Erythroblast (primary cell): Measurements from ENCODE around the gene RPL31.

Experiments
- GATA1 ChIP-seq: IDR thresholded peaks from 2 replicates; pipeline ENCODE4 v1.6.1; 2011; ENCODE audit warnings: low read depth, mild to moderate bottlenecking, control low read depth, low read length, moderate library complexity
- POLR2A ChIP-seq: IDR thresholded peaks from 2 replicates; pipeline ENCODE4 v1.6.1; 2011; ENCODE audit warnings: mild to moderate bottlenecking, low read length

DNA sequence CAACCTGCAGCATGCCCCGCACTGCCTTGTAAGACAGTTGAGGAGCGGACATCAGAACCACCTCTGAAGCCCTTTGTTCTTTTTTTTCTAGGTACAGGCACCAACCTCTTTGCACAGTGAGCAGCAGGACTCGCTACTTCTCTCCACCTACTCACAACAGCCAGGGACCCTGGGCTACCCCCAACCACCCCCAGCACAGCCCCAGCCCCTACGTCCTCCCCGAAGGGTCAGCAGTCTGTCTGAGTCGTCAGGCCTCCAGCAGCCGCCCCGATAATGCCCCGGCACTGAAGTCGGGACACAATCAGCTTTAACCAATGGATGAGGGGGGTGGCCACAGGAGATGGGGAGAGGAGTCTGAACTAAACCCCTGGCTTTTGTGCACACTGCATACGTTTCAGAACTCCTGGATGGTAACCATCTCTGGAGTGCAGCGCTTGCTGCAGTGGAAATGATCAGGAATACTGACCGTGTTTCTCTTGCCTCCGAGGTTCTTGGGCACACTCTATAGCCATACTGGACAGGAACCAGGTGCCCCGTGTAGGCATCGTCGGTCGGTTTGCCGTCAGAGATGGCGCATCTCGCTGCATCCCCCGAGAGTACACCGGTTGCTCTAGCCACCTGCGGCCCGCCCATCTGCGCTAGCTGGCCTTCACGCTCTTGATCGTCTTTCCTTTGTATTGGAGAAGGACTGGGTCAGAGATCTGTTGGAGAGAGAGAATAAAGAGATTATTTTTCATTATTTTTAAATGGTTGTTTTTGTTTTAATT, 6.6 kb upstream of the RPL31 start:
- TF ChIP-seq POLR2A (no peak), GATA1 (no peak)
